ENCODE data around the gene PTPRN2. TPM values are rescaled to one million over a fixed set of nuclear protein-coding genes. Genes with fewer than 3 reads are reported as not detected.

PTPRN2 gene
- total and polyA plus RNA-seq, 2 of the 8 experiments (the other 6 are each of a cell fraction or from before 2014, with no cell fraction given), result 2.6 to 4.5 TPM

DNA sequence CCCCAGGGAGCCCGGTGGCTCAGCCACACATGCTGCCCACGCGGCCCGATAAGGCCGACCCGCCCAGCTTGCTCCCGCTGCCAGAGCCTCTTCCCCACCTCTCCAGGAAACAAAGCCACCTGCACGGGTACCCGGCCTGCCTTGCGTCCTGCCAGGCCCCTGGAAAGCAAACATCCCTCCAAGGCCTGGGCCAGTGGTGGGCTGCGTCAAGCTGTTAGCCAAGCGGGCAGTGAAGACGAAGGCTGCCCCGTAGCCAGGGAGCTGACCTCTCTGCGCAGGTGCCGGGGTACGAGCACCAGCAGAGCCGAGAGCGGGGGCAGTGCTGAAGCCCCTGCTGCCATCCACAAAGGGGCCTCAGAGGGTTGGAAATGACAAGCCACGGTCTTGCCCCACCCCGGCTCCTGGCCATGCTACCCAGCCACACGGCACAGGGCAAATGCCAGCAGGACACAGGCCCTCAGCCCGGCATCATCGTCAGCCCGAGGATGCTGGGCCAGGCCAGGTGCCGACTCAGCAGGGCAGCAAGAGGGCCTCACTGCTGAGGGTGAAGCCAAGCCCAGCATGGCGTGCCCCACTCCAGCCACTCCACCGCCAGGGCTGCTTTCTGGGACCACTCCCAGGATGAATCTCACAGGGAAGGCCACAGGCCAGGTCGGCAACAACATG, 140.0 kb downstream of the PTPRN2 start:
- H3K18ac ChIP-seq (ENCODE audit: extremely low read depth, low read length), result no peak overlapping the region
- no peak overlapping the region for H2AFZ ChIP-seq (ENCODE audit: low read length)
- DNase-seq (ENCODE audit: low read depth in 1 of 2, low spot score in 2 of 2) (no peak), FAIRE-seq (no peak)
- no peaks in the 10 kb centered on the region for H3K79me2 ChIP-seq (ENCODE audit: control insufficient read depth in 1 of 2, insufficient read depth in 2 of 2, low read length in 2 of 2)
- H3K4ac ChIP-seq (replicated peaks; ENCODE audit: insufficient read length, low read depth, low read length), result no peak overlapping the region
- no peaks in the 10 kb centered on the region for H3K36me3 ChIP-seq (ENCODE audit: control insufficient read depth in 2 of 4, insufficient read depth in 4 of 4, low read length in 3 of 4)
- no peaks in the 10 kb centered on the region for H4K20me1 ChIP-seq (replicated peaks in 1 of 2; ENCODE audit: control insufficient read depth in 1 of 2, insufficient read depth in 2 of 2, low read length in 2 of 2)
- H3K56ac ChIP-seq (replicated peaks; ENCODE audit: insufficient read length, low read depth, low read length), result no peak overlapping the region
- no peak overlapping the region for H2AK5ac ChIP-seq (ENCODE audit: low read depth, low read length)
- H2BK5ac ChIP-seq (ENCODE audit: low read depth, low read length), result no peak overlapping the region
- no peaks in the 10 kb centered on the region for H3K27me3 ChIP-seq (replicated peaks in 1 of 4; ENCODE audit: control insufficient read depth in 3 of 4, extremely low read depth in 1 of 4, insufficient read depth in 3 of 4, low read length in 3 of 4)
- POLR2A ChIA-PET (ENCODE audit: partially characterized antibody), result no interaction called here
- H3K79me1 ChIP-seq (ENCODE audit: low read depth, low read length), result no peaks in the 10 kb centered on the region
- H3K23ac ChIP-seq (ENCODE audit: insufficient read length), result no peak overlapping the region
- TF ChIP-seq TBP (IDR thresholded peaks at IDR 0.05; ENCODE audit: low read depth, low read length) (no peak), CTBP2 (IDR thresholded peaks at IDR 0.05; ENCODE audit: borderline replicate concordance, insufficient read depth, insufficient read length, low read length) (no peak), PHF8 (conservative IDR thresholded peaks at IDR 0.05; ENCODE audit: low read depth, low read length) (no peak), SRF (IDR thresholded peaks at IDR 0.05; ENCODE audit: low read depth, low read length) (no peak), JUND (IDR thresholded peaks at IDR 0.05; ENCODE audit: low read length) (no peak), EP300 (IDR thresholded peaks at IDR 0.05; ENCODE audit: borderline replicate concordance in 1 of 2, low read depth in 2 of 2, low read length in 2 of 2) (no peak), EGR1 (IDR thresholded peaks at IDR 0.05; ENCODE audit: borderline replicate concordance, low read depth, low read length) (no peak), SAP30 (IDR thresholded peaks at IDR 0.05; ENCODE audit: insufficient read depth, insufficient replicate concordance, low read length) (no peak), CHD1 (IDR thresholded peaks at IDR 0.05; ENCODE audit: low read depth, low read length) (no peak), USF2 (IDR thresholded peaks at IDR 0.05; ENCODE audit: low read length) (no peak)
- TF ChIP-seq, protein P1, sequence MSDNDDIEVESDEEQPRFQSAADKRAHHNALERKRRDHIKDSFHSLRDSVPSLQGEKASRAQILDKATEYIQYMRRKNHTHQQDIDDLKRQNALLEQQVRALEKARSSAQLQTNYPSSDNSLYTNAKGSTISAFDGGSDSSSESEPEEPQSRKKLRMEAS (IDR thresholded peaks at IDR 0.05), result no peak
- H3K4me2 ChIP-seq (ENCODE audit: insufficient read depth in 1 of 2, low read depth in 2 of 2, low read length in 2 of 2), result no peak overlapping the region
- no peak overlapping the region for H4K5ac ChIP-seq (ENCODE audit: insufficient read length, low read depth, low read length)
- H3K4me3 ChIP-seq (ENCODE audit: extremely low read depth in 1 of 4, insufficient read depth in 2 of 4, low read depth in 3 of 4, low read length in 4 of 4), result no peak overlapping the region
- no peak overlapping the region for H3K9ac ChIP-seq (replicated peaks in 1 of 4; ENCODE audit: extremely low read depth in 1 of 4, low read depth in 3 of 4, low read length in 3 of 4)
- no peak overlapping the region for H2BK15ac ChIP-seq (ENCODE audit: low read length)
- CTCF ChIA-PET (ENCODE audit: partially characterized antibody), result interaction anchor here (0.8 to 1.5 kb wide), 7 partner anchors 22 to 200 kb away, joined by 3 to 6 read pairs (median 3); no protein-coding TSS in a partner anchor
- H4K8ac ChIP-seq (ENCODE audit: extremely low read depth, insufficient read depth, low read length), result peak overlapping the region; percentile 40
- peak overlapping the region; percentile 31 for H3K14ac ChIP-seq (ENCODE audit: insufficient read length)
- no peaks in the 10 kb centered on the region for H3K23me2 ChIP-seq (ENCODE audit: low read depth, low read length)
- H2BK12ac ChIP-seq (ENCODE audit: low read depth, low read length), result no peak overlapping the region
- peaks cover 0 to 12% (median 0%) of the 10 kb centered on the region in 4 experiments; a peak in 4 of 7 replicates for H3K4me1 ChIP-seq (replicated peaks in 1 of 4; ENCODE audit: control insufficient read depth in 3 of 4, insufficient read depth in 4 of 4, low read length in 3 of 4)
- H3K9me3 ChIP-seq (ENCODE audit: insufficient read depth in 2 of 2, low read depth in 1 of 2, low read length in 1 of 2), result no peaks in the 10 kb centered on the region
- peak overlapping the region; percentile 18 for H4K91ac ChIP-seq (replicated peaks; ENCODE audit: insufficient read length, low read length)
- 90% methylated on average over 24 of the region's 29 CpGs; no CpG with 5 or more reads in 1 of the 2 experiments for whole genome bisulfite sequencing, 2 experiments (ENCODE audit: extremely low coverage in 1 of 2, insufficient coverage in 1 of 2, insufficient read length in 1 of 2, insufficient replicate concordance in 2 of 2, low coverage in 1 of 2, low lambda C conversion rate in 2 of 2, missing lambda C conversion rate in 1 of 2)
- H2BK120ac ChIP-seq (replicated peaks; ENCODE audit: low read depth, low read length), result no peak overlapping the region
- H2BK20ac ChIP-seq (ENCODE audit: low read length), result no peak overlapping the region
- no peak overlapping the region for H3K27ac ChIP-seq (ENCODE audit: low read depth, low read length)

Data from H1 (cell line).